HG03066 (cell line): ENCODE data around the gene CERK.

ENCODE experiments used
- ATAC-seq: cut with Tn5 transposase; IDR thresholded peaks from one replicate; pipeline ENCODE4 v1.9.1; 2021; ENCODE audit warnings: low read depth; ENCODE audit not compliant: unreplicated experiment

CERK gene

DNA sequence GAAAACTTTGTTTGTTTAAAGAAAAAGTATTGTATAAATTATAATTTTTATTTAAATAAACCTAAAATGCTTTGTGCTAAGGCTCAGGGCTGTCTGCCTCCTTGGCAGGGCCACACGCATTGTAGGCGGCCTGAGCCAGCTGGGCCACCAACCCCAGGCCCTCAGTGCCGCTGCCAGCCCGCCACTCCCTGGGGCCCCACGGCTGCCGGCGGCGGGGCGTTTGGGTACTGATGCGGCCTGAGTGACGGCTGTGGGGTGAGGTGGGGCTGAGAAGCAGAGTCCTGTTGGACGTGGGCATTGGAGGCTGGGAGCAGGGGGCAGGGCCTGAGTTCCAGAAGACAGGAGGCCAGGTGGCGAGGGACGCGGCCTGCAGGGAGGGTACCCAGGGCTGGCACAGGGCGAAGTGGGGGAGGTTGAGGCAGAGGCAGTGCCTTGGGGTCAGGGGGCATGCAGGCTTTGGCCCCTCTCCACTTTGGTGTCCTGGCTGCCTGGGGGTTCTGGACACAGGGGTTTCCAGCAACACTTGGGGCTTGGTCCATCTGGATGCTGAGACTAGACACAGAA lies 58.3 kb downstream of the CERK start:
- ATAC-seq: no peak

GRCh38 chr22:46678785-46679700 lies 59.0 kb downstream of the CERK start:
- no peak for ATAC-seq

GRCh38 chr22:46678003-46678657 lies 59.9 kb downstream of the CERK start:
- ATAC-seq: no peak

- ATAC-seq: no peak
Observed at GRCh38 chr22:46677323-46678002, 60.6 kb downstream of the CERK start.

GRCh38 chr22:46676881-46677280 lies 61.2 kb downstream of the CERK start:
- no peak for ATAC-seq

DNA sequence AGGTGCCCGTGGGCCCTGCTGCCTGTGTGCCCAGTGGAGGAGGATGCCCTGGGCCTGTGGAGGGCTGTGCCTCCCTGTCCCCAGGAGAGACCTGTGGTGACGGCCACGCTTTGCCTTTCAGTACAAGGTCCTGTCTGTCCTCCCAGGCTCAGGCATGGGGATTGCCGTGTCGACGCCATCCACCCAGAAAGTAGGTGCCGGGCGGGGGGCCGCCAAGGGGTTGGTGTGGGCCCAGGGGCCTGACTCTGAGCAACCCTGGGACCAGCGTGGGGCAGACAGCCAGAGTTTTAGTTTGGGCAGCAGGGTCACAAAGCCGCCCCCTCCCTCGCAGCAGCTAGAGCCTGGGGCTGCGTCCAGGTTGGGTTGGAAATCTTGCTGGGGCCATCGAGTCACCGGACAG lies 61.6 kb downstream of the CERK start:
- no peak for ATAC-seq

GRCh38 chr22:46675938-46676337 lies 62.1 kb downstream of the CERK start:
- ATAC-seq: no peak

GRCh38 chr22:46675479-46675878 lies 62.6 kb downstream of the CERK start:
- ATAC-seq: no peak

DNA sequence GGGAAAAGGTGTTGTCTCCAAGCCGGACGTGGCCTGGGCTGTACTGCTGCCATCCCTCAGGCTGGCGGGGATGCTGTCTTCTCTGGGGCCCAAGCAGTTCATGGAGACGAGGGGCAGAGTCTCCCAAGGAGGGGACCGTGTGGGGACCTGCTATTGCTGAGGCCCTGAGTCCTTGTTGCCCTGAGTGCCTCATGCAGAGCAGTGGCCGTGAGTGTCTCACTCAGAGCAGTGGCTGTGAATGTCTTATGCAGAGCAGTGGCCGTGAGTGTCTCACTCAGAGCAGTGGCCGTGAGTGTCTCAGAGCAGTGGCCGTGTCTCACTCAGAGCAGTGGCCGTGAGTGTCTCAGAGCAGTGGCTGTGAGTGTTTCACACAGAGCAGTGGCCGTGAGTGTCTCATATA lies 63.1 kb downstream of the CERK start:
- no peak for ATAC-seq

DNA sequence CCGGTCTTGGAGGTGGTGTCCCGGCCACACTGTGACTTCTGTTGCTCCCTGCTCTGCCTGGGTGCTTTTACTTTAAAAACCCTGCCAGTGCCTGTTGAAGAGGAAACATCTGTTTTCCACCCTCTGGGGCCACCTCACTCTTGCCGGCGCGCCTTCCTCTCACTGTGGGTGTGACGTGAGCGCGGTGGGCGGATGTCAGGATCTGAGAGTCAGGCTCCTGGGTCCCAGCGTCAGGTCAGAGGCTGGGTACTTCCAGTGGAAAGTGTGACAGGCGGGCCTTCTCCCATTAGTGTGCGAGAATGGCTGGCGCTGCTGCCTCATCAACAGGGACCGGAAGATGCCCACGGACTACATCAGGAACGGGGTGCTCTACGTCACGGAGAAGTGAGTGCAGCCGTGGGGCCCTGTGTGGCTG lies 63.7 kb downstream of the CERK start:
- ATAC-seq: no peak

DNA sequence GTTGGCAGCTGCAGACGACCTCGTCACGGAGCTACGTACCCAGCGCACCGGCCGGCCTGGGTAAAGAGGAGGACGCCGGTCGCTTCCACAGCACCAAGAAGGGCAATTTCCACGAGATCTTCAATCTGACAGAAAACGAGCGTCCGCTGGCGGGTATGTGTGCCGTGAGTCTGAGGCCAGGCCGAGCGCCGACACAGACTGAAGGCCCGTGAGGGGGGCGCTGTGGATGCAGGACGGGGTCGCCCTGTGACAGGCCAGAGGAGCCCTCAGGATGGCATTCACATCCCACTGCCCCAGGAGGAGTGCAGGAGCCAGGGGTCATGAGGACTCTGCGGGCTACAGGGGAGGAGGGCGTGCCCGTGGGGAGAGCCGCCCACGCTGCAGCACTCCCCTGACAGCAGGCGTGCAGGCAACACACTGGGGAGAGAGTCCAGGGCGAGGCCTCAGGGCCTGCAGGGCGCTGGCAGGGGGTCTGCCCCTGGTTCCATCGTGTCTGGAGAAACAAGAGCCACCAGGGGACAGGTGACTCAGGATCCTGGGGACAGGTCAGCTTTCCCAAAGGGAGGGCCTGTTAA lies 64.3 kb downstream of the CERK start:
- ATAC-seq: no peak

DNA sequence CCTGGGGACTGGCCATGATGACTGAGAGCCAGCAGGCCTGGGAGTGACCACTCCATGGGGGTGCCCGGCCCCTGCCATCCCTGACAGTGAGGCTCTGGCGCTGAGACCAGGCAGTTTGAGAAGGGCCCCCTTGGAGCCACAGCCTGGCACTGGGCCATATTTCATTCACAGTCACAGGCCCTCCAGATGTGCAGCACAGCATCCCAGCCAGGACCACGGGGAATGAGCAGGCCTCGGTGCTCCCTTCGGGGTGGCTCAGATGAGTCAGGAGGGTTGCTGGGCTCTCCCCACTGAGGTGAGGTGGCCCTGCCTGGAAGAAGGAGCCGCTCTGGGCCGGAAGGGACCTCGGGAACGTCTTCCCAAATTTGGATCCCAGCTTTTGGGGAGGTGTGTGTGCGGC lies 64.8 kb downstream of the CERK start:
- no peak for ATAC-seq

DNA sequence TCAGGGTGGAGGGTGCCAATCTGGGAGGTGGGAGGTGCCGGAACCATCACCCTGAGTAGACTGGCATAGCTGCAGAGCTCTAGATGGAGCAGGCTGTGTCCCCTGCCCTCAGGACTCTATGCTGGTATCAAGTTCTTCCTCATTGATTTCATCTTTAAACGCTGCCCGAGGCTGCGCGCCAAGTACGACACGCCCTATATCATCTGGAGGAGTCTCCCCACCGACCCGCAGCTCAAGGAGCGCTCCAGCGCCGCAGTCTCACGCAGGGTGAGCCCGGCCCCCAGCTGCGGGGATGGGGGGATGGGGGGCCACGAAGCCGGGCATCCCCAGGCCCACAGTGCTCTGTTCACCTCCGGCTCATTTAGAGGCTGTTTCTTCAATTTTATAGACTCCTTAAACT lies 65.3 kb downstream of the CERK start:
- ATAC-seq: no peak

GRCh38 chr22:46671824-46672432 lies 66.1 kb downstream of the CERK start:
- ATAC-seq: no peak

DNA sequence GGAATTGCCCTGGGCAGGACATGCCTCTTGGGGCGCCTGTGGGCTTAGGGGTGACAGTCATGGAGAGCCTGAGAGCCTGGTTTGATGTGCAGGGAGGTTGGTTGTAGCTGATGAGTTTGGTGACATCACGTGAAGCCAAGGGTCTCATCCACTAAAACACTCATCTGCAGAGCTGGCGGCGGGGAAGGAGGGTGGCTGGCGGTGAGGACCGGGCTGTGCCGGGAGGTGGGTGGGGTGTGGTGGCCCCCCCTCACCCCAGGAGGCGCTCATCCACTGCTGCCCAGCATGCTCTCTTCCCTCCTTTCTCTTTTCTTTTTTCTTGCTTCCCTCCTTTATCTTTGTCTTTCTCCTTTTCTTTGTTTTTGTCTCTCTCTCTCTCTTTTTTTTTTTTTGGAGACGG lies 68.9 kb downstream of the CERK start:
- ATAC-seq: no peak

DNA sequence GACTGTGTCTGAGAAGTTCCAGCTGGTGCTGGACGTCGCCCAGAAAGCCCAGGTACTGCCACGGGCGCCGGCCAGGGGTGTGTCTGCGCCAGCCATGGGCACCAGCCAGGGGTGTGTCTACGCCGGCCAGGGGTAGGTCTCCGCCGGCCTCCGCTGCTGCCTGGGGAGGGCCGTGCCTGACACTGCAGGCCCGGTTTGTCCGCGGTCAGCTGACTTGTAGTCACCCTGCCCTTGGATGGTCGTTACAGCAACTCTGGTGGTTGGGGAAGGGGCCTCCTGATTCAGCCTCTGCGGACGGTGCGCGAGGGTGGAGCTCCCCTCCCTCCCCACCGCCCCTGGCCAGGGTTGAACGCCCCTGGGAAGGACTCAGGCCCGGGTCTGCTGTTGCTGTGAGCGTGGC lies 69.9 kb downstream of the CERK start:
- no peak for ATAC-seq

- no peak for ATAC-seq
Observed at GRCh38 chr22:46667245-46667623, 70.8 kb downstream of the CERK start.

- ATAC-seq: no peak
Observed at GRCh38 chr22:46666577-46667244, 71.3 kb downstream of the CERK start.

GRCh38 chr22:46665751-46666280 lies 72.2 kb downstream of the CERK start:
- no peak for ATAC-seq
